GM12878 (cell line): ENCODE measurements around the gene MACROD2. TPM values are rescaled to one million over a fixed set of nuclear protein-coding genes. Genes with fewer than 3 reads are reported as not detected.

ENCODE experiments used
- ATAC-seq: fragments of 200-7000 bp; cut with Tn5 transposase; 3 replicates; pipeline ENCODE4 v1.9.1; 2020; ENCODE audit warnings: mild to moderate bottlenecking, moderate library complexity
- BruUV-seq: library from RNA; stranded (reverse); fragments of 400-500 nt; replicated peaks from 2 replicates; lab custom pipeline; 2021; lab: Mats Ljungman, UMichigan
- CTCF ChIA-PET: fragments of 300-600 bp; sonication (Branson Sonifier 250); formaldehyde crosslinking; extraction: SDS; loops from one replicate; lab custom pipeline; 2021; ENCODE audit warnings: inconsistent platforms; lab: Yijun Ruan, JAX
- POLR2A ChIA-PET: fragments of 350-600 bp; formaldehyde crosslinking; extraction: SDS; loops from one replicate; lab custom pipeline; 2021; ENCODE audit warnings: inconsistent platforms; lab: Charles Lee
- RAD21 ChIA-PET: fragments of 300-600 bp; sonication (Branson Sonifier 250); formaldehyde crosslinking; loops from one replicate; lab custom pipeline; 2023; ENCODE audit warnings: antibody characterized with exemption; ENCODE audit not compliant: unreplicated experiment; lab: Charles Lee
- SMC1A ChIA-PET: fragments of 300-600 bp; sonication (Branson Sonifier 250); formaldehyde crosslinking; loops from one replicate; lab custom pipeline; 2023; ENCODE audit not compliant: unreplicated experiment, uncharacterized antibody; lab: Charles Lee
- DNase-seq: peaks from one replicate; pipeline ENCODE4 v3.0.0-alpha.2; 2011; ENCODE audit warnings: low read depth, low spot score
- FAIRE-seq: peaks from 3 replicates; lab custom pipeline; 2011; peaks lifted over from hg19 to GRCh38; lab: Jason Lieb, UNC
- H2AFZ ChIP-seq: 2 replicates; pipeline ENCODE4 v1.6.0; 2011; ENCODE audit warnings: low read depth, low read length, control low read depth; ENCODE audit not compliant: control insufficient read depth
- H3K27ac ChIP-seq: 2 replicates; pipeline ENCODE4 v1.5.1; 2011; ENCODE audit warnings: control low read depth; ENCODE audit not compliant: control insufficient read depth, insufficient read depth
- H3K27me3 ChIP-seq, 2 experiments: replicated peaks in 1 of 2; 2 replicates each; pipeline versions ENCODE4 v1.6.0 to v1.6.1; 2011; ENCODE audit warnings: low read length in 1 of 2; ENCODE audit not compliant: control insufficient read depth in 2 of 2, insufficient read depth in 2 of 2
- H3K36me3 ChIP-seq, 2 experiments: 2 replicates each; pipeline ENCODE4 v1.5.1; 2011; ENCODE audit warnings: low read length in 1 of 2; ENCODE audit not compliant: control insufficient read depth in 2 of 2, insufficient read depth in 2 of 2
- H3K4me1 ChIP-seq: 2 replicates; pipeline ENCODE4 v1.6.1; 2011; ENCODE audit warnings: mild to moderate bottlenecking, low read length, moderate library complexity, mixed read lengths; ENCODE audit not compliant: control insufficient read depth, insufficient read depth
- H3K4me2 ChIP-seq: 2 replicates; pipeline ENCODE4 v1.6.0; 2011; ENCODE audit warnings: control low read depth; ENCODE audit not compliant: control insufficient read depth, insufficient read depth
- H3K4me3 ChIP-seq: fragments of 200-600 bp; sonication (generic); 2 replicates; pipeline ENCODE4 v1.5.1; 2016
- H3K79me2 ChIP-seq: 2 replicates; pipeline ENCODE4 v1.6.0; 2011; ENCODE audit warnings: low read length; ENCODE audit not compliant: control insufficient read depth, insufficient read depth
- H3K9ac ChIP-seq: 2 replicates; pipeline ENCODE4 v1.8.0; 2011; ENCODE audit warnings: low read length, control low read depth, mixed read lengths; ENCODE audit not compliant: control insufficient read depth, insufficient read depth
- H3K9me3 ChIP-seq: replicated peaks from 3 replicates; pipeline ENCODE4 v1.5.1; 2011; ENCODE audit warnings: mild to moderate bottlenecking, low read length; ENCODE audit not compliant: control insufficient read depth, insufficient read depth
- H4K20me1 ChIP-seq: 2 replicates; pipeline ENCODE4 v1.6.0; 2011; ENCODE audit not compliant: control insufficient read depth, insufficient read depth
- BHLHE40 ChIP-seq, 2 experiments: fragments of 450-650 bp in 1 of 2; IDR thresholded peaks; 2 replicates each; pipeline ENCODE4 v1.6.1; 2011 to 2017; ENCODE audit warnings: low read depth in 2 of 2, borderline replicate concordance in 1 of 2, improper control_type of control experiment in 1 of 2, low read length in 1 of 2, mild to moderate bottlenecking in 1 of 2
- CTCF ChIP-seq, 3 experiments: IDR thresholded peaks in 2 of 3; conservative IDR thresholded peaks in 1 of 3; 2 replicates each; pipeline ENCODE4 v1.5.1; 2011; ENCODE audit warnings: low read depth in 3 of 3, low read length in 3 of 3, mild to moderate bottlenecking in 3 of 3, control low read depth in 2 of 3, moderate library complexity in 2 of 3, inconsistent platforms in 1 of 3, mixed read lengths in 1 of 3; ENCODE audit not compliant: control insufficient read depth in 2 of 3, insufficient read depth in 1 of 3; ENCODE audit errors: extremely low read depth in 1 of 3
- IKZF2 ChIP-seq, 2 experiments: fragments of 450-650 bp; IDR thresholded peaks; 2 replicates each; pipeline ENCODE4 v1.6.1; 2017; ENCODE audit warnings: mild to moderate bottlenecking in 2 of 2, moderate library complexity in 2 of 2
- LARP7 ChIP-seq: fragments of 450-650 bp; IDR thresholded peaks from 2 replicates; pipeline ENCODE4 v1.6.1; 2017; ENCODE audit warnings: mild to moderate bottlenecking
- MEF2A ChIP-seq: IDR thresholded peaks from 2 replicates; pipeline ENCODE4 v1.6.1; 2011; ENCODE audit warnings: low read depth, mild to moderate bottlenecking, low read length, moderate library complexity; ENCODE audit not compliant: insufficient read depth
- RAD21 ChIP-seq: IDR thresholded peaks from 2 replicates; pipeline ENCODE4 v1.6.1; 2011; ENCODE audit warnings: mild to moderate bottlenecking, low read depth, low read length, moderate library complexity; ENCODE audit not compliant: insufficient read depth
- REST ChIP-seq: IDR thresholded peaks from 2 replicates; pipeline ENCODE4 v1.6.1; 2012; ENCODE audit warnings: mild to moderate bottlenecking, low read depth, low read length
- RUNX3 ChIP-seq: IDR thresholded peaks from 2 replicates; pipeline ENCODE4 v1.6.1; 2012; ENCODE audit warnings: low read length, inconsistent platforms
- SIN3A ChIP-seq: IDR thresholded peaks from 2 replicates; pipeline ENCODE4 v1.6.1; 2012; ENCODE audit warnings: low read depth, low read length, improper control_type of control experiment
- SIX5 ChIP-seq: IDR thresholded peaks from 2 replicates; pipeline ENCODE4 v1.6.1; 2011; ENCODE audit warnings: mild to moderate bottlenecking, low read depth, low read length, moderate library complexity; ENCODE audit not compliant: severe bottlenecking
- SMAD5 ChIP-seq: IDR thresholded peaks from 2 replicates; pipeline ENCODE4 v1.6.1; 2016; ENCODE audit warnings: antibody characterized with exemption, low read depth
- SMC3 ChIP-seq: IDR thresholded peaks from 2 replicates; pipeline ENCODE4 v1.6.1; 2011; ENCODE audit warnings: low read length, improper control_type of control experiment, borderline replicate concordance
- STAT3 ChIP-seq: IDR thresholded peaks from 2 replicates; pipeline ENCODE4 v1.6.1; 2011; ENCODE audit warnings: low read depth, low read length, improper control_type of control experiment
- TCF3 ChIP-seq: IDR thresholded peaks from 2 replicates; pipeline ENCODE4 v1.6.1; 2012; ENCODE audit warnings: low read depth, mild to moderate bottlenecking, low read length, borderline replicate concordance; ENCODE audit not compliant: insufficient read depth
- ZNF687 ChIP-seq: fragments of 450-650 bp; IDR thresholded peaks from 2 replicates; pipeline ENCODE4 v1.6.1; 2017; ENCODE audit warnings: mild to moderate bottlenecking, moderate library complexity
- WGBS: methylation state at CpG from one replicate; pipeline ENCODE4 v1.1.6; 2016; ENCODE audit warnings: low lambda C conversion rate; ENCODE audit not compliant: insufficient replicate concordance, insufficient coverage; ENCODE audit errors: missing lambda C conversion rate; 5-methylcytosine and 5-hydroxymethylcytosine counted together
- in situ Hi-C: fragments of 300-500 bp; cut with MboI; formaldehyde crosslinking; loops from 9 replicates; pipeline ENCODE4 v1.14.3; 2018; ENCODE audit warnings: mixed read lengths
- intact Hi-C: fragments of 100-400 bp; cut with micrococcal nuclease; formaldehyde crosslinking; loops from one replicate; pipeline ENCODE4 v1.14.2; 2022; ENCODE audit not compliant: unreplicated experiment
- polyA plus RNA-seq, 11 experiments: library from polyadenylated mRNA; depleted of rRNA in 4 of 11; unstranded in 6 of 11; stranded (reverse) in 5 of 11; fragments of >200 nt; fragmentation: Nextera tagmentation in 4 of 11; fragmentation: Illumina TruSeq in 1 of 11; extraction: Ambion mirVana in 4 of 11; extraction: Trizol in 1 of 11; gene quantifications; 1 replicate in 1 of 11; 2 replicates in 10 of 11; pipeline versions ENCODE4 v1.2.1 to v1.2.3, GENCODE V29; 2011 to 2016; ENCODE audit warnings: inconsistent platforms in 2 of 11, missing spikeins in 2 of 11, low read depth in 1 of 11
- total RNA-seq, 4 experiments: library from RNA; depleted of rRNA in 3 of 4; stranded (reverse); fragments of >200 nt in 3 of 4; fragmentation: Illumina TruSeq in 1 of 4; extraction: Trizol in 1 of 4; gene quantifications; 2 replicates each; pipeline versions ENCODE4 v1.2.1 to v1.2.3, GENCODE V29; 2013 to 2021

Gene MACROD2
- total and polyA plus RNA-seq, 10 of the 15 experiments (the other 5 are each of a cell fraction or from before 2014, with no cell fraction given) = 1.1 to 21.5 (median 2.2) TPM

- no peaks in the 10 kb centered on the region for H3K27me3 ChIP-seq
- H2AFZ ChIP-seq = peak overlapping the region; percentile 37; the same call in 1 of the 2 replicates
- WGBS = 4% methylated on average over 3 of the region's 3 CpGs
- peaks cover 10% of the 10 kb centered on the region; the same call in 2 of the 3 replicates for H3K9me3 ChIP-seq
- RAD21 ChIA-PET = no interaction called here
- CTCF ChIA-PET = no interaction called here
- peak; percentile 43 for DNase-seq
- H3K79me2 ChIP-seq = no peaks in the 10 kb centered on the region
- H3K4me1 ChIP-seq = peaks cover 8% of the 10 kb centered on the region
- POLR2A ChIA-PET = no interaction called here
- H3K36me3 ChIP-seq = no peaks in the 10 kb centered on the region; a peak in 1 of 4 replicates
- SMC1A ChIA-PET = interaction anchor here (1.2 kb wide), 1 partner anchor 375 kb away, joined by 3 read pairs; no protein-coding TSS in a partner anchor
- intact Hi-C loops (no loop called here), in situ Hi-C loops (no loop called here)
- no TSS peak for BruUV-seq
- ATAC-seq = peak; percentile 96
- H3K27ac ChIP-seq = no peak overlapping the region
- no peak overlapping the region for H3K4me3 ChIP-seq
- H4K20me1 ChIP-seq = no peaks in the 10 kb centered on the region
- no peak overlapping the region for H3K9ac ChIP-seq
- peak overlapping the region; percentile 25; the same call in 1 of the 2 replicates for H3K4me2 ChIP-seq
- FAIRE-seq = no peak
- no peak for TF ChIP-seq REST
- no peak for TF ChIP-seq TCF3
- peak; percentile 59 for TF ChIP-seq RUNX3
- TF ChIP-seq CTCF (IDR thresholded peaks at IDR 0.05 in 2 of 3, conservative IDR thresholded peaks at IDR 0.05 in 1 of 3; ENCODE audit: control insufficient read depth in 2 of 3, extremely low read depth in 1 of 3, insufficient read depth in 1 of 3, low read depth in 3 of 3, low read length in 3 of 3) = no peak
- TF ChIP-seq SIX5 = no peak
- 0 out of 4 replicates have a peak, but pooled peaks of 1 of the 2 experiments have one; percentile 21 for TF ChIP-seq BHLHE40 (IDR thresholded peaks at IDR 0.05; ENCODE audit: borderline replicate concordance in 1 of 2, low read depth in 2 of 2, low read length in 1 of 2)
- TF ChIP-seq STAT3 = no peak
- TF ChIP-seq MEF2A = no peak
- TF ChIP-seq SIN3A = no peak
- TF ChIP-seq SMC3 = no peak
- TF ChIP-seq IKZF2 (IDR thresholded peaks at IDR 0.05) = peak; percentile 55 to 56; a peak in 3 of 4 replicates
- TF ChIP-seq ZNF687 = 0 out of 2 replicates have a peak, but pooled peaks have one; percentile 23
- TF ChIP-seq RAD21 = no peak
- no peak for TF ChIP-seq SMAD5
- no peak for TF ChIP-seq LARP7
Observed at GRCh38 chr20:15937179-15937578, 1941.9 kb downstream of the MACROD2 start.
